Activated naive CD4-positive, alpha-beta T cell treated with anti-CD3 and anti-CD28 coated beads for 36 hours (primary cell): ENCODE results near the gene CD302. TPM values are rescaled to one million over a fixed set of nuclear protein-coding genes. Genes with fewer than 3 reads are reported as not detected.
"Not testable (repeated sequence)": the region's sequence is repeated elsewhere in the genome, so short reads cannot be mapped to it uniquely, and the experiment has no call there.

Experiments
- CTCF ChIA-PET: fragments of 350-600 bp; sonication (Branson Sonifier 250); formaldehyde crosslinking; loops from one replicate; lab custom pipeline; 2021; ENCODE audit warnings: antibody characterized with exemption; lab: Charles Lee
- DNase-seq: peaks from one replicate; pipeline ENCODE4 v3.0.0-alpha.2; 2020
- H3K27ac Mint-ChIP-seq: one replicate; pipeline ENCODE4 v1.8.0; 2021; ENCODE audit warnings: mild to moderate bottlenecking, mixed read lengths
- H3K27me3 Mint-ChIP-seq: one replicate; pipeline ENCODE4 v1.8.0; 2021; ENCODE audit warnings: low read depth, mixed read lengths
- H3K36me3 Mint-ChIP-seq: one replicate; pipeline ENCODE4 v1.8.0; 2021; ENCODE audit warnings: low read depth, mixed read lengths
- H3K4me1 Mint-ChIP-seq: one replicate; pipeline ENCODE4 v1.8.0; 2021; ENCODE audit warnings: low read depth, mixed read lengths
- H3K4me3 Mint-ChIP-seq: one replicate; pipeline ENCODE4 v1.8.0; 2021; ENCODE audit warnings: mild to moderate bottlenecking, moderate library complexity, mixed read lengths
- H3K9me3 Mint-ChIP-seq: one replicate; pipeline ENCODE4 v1.8.0; 2021; ENCODE audit warnings: mixed read lengths
- intact Hi-C: fragments of 100-400 bp; cut with micrococcal nuclease; formaldehyde crosslinking; loops from one replicate; pipeline ENCODE4 v1.15.1; 2023
- total RNA-seq, 2 experiments: library from RNA; stranded (reverse); gene quantifications; one replicate each; pipeline ENCODE4 v1.2.3, GENCODE V29; 2021

The CD302 gene
- total RNA-seq, 2 experiments from 2014 or later: 0.35 to 0.48 TPM

DNA sequence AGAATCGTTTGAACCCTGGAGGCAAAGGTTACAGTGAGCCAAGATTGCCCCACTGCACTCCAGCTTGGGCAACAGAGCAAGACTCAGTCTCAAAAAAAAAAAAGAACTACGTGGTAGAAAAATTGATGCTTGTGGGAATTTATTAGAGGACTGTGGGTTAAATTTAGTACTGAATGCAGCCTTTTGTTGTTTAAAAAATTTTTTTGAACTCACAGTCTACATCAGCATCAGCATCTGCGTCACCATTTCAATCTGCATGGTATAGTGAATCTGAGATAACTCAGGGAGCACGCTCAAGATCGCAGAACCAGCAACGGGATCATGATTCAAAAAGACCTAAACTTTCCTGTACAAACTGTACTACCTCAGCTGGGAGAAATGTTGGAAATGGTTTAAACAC is 55.2 kb downstream of the CD302 start:
- H3K9me3 Mint-ChIP-seq: no peaks in the 10 kb centered on the region
- CTCF ChIA-PET: interaction anchor here (1.0 kb wide), 1 partner anchor 8 kb away, joined by 3 read pairs; no protein-coding TSS in a partner anchor
- H3K27ac Mint-ChIP-seq: no peak overlapping the region
- intact Hi-C loops: no loop called here
- H3K36me3 Mint-ChIP-seq: peaks cover 43% of the 10 kb centered on the region
- DNase-seq: no peak
- H3K4me3 Mint-ChIP-seq: no peak overlapping the region
- H3K4me1 Mint-ChIP-seq: peaks cover 17% of the 10 kb centered on the region
- no peaks in the 10 kb centered on the region for H3K27me3 Mint-ChIP-seq

DNA sequence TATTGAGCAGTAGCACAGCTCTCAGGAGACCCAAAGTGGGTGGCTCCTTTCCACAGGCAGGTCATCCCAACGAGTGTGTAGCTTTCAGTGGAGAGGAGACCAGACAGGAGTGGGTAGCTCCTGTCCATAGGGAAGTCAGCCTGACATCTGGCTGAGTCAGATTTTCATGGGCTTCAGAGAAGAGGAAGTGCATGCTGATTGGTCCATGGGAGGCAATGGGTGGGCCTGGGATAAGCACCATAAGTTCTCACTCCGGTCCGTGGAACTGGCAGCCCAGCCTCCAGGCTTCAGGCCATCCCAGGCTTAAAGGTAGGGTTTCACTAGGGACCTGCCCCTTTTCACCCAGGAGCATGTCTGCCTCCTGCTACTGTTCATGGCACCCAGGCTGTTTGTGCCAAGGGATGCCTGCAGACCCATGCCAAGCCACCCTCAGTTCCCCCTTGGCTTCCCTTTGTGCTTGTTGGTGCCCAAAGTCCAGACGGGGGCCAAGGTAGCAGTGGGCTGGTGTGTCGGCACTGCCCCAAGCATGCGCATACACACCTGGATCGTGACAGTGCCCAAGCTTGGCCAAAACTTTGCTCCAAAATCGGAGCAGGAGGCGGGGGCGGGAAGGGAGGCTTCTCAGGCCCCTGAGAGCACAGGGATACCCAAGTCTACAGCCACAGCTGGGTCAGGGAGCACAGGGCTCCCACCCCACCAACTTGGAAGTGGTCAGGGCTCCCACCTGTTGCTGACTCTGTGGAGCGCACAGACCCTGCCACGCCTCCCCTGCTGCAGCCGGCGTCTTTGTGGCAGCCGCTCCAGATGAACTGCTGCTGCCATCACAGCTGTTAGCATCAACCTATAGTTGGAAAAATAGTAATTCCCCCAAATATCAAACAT is 59.3 kb downstream of the CD302 start:
- Mint-ChIP-seq H3K27ac (no peak overlapping the region), H3K27me3 (no peaks in the 10 kb centered on the region), H3K9me3 (no peaks in the 10 kb centered on the region), H3K36me3 (peaks cover 48% of the 10 kb centered on the region), H3K4me3 (no peak overlapping the region), H3K4me1 (peaks cover 31% of the 10 kb centered on the region)
- CTCF ChIA-PET: no interaction called here
- no peak for DNase-seq
- intact Hi-C loops: no loop called here

DNA sequence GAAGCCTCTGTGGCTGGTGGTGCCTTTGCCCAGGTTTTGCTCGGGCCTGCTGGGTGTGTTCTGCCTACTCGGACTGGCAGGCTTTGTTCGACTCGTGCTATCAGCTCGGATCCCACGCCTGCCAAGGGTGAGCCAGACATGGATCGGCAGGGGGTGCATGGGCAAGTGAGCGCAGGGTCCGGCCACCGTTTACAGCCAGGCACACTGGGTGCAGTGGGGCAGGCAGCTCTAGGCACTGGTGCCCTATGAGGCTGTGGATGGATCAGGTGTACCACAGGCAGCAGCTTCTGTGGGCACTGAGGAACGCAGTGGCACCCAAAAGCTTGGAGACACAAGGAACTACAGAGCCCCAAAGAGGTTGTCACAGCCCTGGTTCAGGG is 60.1 kb downstream of the CD302 start:
- H3K36me3 Mint-ChIP-seq: peaks cover 49% of the 10 kb centered on the region
- CTCF ChIA-PET: no interaction called here

DNA sequence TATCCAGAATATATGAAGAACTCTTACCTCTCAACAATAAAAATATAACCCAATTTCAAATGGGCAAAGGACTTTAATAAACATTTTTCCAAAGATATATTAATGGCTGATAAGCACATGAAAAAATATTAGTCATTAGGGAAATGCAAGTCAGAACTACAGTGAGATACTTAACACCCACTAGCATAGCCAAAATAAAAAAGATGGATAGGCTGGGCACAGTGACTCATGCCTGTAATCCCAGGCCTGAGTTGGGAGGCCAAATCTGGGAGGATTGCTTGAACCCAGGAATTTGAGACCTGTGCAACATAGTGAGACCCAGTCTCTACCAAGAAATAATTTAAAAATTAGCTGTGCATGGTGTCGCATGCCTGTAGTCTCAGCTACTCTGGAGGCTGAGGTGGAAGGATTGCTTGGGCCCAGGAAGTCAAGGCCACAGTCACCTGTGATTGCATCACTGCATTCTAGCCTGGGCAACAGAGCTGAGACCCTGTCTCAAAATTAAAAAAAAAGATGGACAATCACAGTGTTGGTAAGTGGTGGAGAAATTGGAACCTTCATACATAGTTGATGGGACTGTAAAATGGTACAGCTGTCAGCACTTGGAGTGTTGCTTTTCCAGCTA is 60.6 kb downstream of the CD302 start:
- Mint-ChIP-seq H3K27ac (no peak overlapping the region), H3K9me3 (no peaks in the 10 kb centered on the region), H3K4me3 (no peak overlapping the region), H3K27me3 (no peaks in the 10 kb centered on the region), H3K36me3 (peaks cover 45% of the 10 kb centered on the region), H3K4me1 (peaks cover 34% of the 10 kb centered on the region)
- CTCF ChIA-PET: no interaction called here
- no peak for DNase-seq
- intact Hi-C loops: no loop called here

More for the DNA sequence above, 60.1 kb downstream of the CD302 start:
- intact Hi-C loops: no loop called here
- no peaks in the 10 kb centered on the region for H3K9me3 Mint-ChIP-seq
- no peak for DNase-seq
- no peak overlapping the region for H3K4me3 Mint-ChIP-seq
- H3K27ac Mint-ChIP-seq: no peak overlapping the region
- H3K27me3 Mint-ChIP-seq: no peaks in the 10 kb centered on the region
- H3K4me1 Mint-ChIP-seq: peaks cover 34% of the 10 kb centered on the region

DNA sequence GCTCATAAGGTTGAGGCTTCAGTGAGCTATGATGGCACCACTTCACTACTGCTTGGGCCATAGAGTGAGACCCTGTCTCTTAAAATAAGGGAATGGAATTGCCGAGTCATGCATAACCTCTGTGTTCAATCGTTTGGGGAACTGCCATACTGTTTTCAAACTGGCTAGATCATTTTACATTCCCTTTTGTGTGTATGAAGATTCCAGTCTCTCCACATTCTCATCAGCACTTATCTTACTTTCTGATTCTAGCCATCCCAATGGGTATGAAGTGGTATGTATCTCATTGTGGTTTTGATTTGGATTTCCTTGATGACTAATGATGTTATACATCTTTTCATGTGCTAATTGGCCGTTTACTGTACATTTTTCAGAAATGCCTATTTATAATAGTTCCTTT is 62.0 kb downstream of the CD302 start:
- Mint-ChIP-seq H3K27me3 (no peaks in the 10 kb centered on the region), H3K4me1 (peaks cover 34% of the 10 kb centered on the region), H3K36me3 (peaks cover 45% of the 10 kb centered on the region), H3K27ac (peak overlapping the region; percentile 28), H3K9me3 (no peaks in the 10 kb centered on the region), H3K4me3 (no peak overlapping the region)
- intact Hi-C loops: no loop called here
- DNase-seq: no peak
- CTCF ChIA-PET: no interaction called here

DNA sequence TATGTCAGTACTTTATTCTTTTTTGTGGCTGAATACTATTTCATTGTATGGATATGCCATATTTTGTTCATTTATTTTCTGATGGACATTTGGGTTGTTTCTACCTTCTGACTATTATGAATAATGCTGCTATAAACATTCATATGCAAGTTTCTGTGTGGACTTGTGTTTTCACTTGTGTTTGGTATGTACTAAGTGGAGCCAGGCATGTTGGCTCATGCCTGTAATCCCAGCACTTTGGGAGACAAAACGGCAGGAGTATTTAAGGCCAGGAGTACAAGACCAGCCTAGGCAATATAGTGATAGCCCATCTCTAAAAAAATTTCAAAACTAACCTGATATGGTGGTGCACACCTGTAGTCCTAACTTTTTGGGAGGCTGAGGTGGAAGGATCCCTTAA is 62.4 kb downstream of the CD302 start:
- no peaks in the 10 kb centered on the region for H3K27me3 Mint-ChIP-seq
- peak overlapping the region; percentile 28 for H3K27ac Mint-ChIP-seq
- intact Hi-C loops: no loop called here
- peaks cover 33% of the 10 kb centered on the region for H3K4me1 Mint-ChIP-seq
- no peak overlapping the region for H3K4me3 Mint-ChIP-seq
- CTCF ChIA-PET: interaction anchor here (1.5 kb wide), 1 partner anchor 20 kb away, joined by 3 read pairs; no protein-coding TSS in a partner anchor
- no peak for DNase-seq
- H3K9me3 Mint-ChIP-seq: no peaks in the 10 kb centered on the region
- H3K36me3 Mint-ChIP-seq: peaks cover 48% of the 10 kb centered on the region

DNA sequence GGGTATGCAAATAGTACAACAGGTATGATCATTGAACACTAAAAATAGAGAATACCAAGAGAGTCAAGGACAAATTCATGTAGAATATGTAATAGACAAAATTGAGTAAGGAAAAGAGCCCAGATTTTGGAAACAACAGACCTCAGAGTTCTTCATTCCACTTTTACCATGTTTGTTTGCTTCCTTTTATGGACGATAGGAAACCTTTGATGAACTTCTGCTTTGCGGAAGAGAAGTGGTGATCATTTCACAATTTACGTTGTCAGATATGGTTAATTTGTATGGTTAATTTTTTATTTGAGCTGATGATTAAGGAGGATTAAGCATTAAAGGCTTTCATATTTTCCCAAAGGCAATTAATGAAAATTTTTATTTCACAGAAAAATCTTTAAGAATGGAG is 69.4 kb downstream of the CD302 start:
- H3K36me3 Mint-ChIP-seq: peaks cover 49% of the 10 kb centered on the region
- H3K27ac Mint-ChIP-seq: no peak overlapping the region
- intact Hi-C loops: no loop called here
- CTCF ChIA-PET: interaction anchor here (1.4 kb wide), 1 partner anchor 11 kb away, joined by 5 read pairs; no protein-coding TSS in a partner anchor
- H3K27me3 Mint-ChIP-seq: no peaks in the 10 kb centered on the region
- no peak for DNase-seq
- H3K9me3 Mint-ChIP-seq: peaks cover 12% of the 10 kb centered on the region
- H3K4me3 Mint-ChIP-seq: no peak overlapping the region
- peaks cover 46% of the 10 kb centered on the region for H3K4me1 Mint-ChIP-seq

DNA sequence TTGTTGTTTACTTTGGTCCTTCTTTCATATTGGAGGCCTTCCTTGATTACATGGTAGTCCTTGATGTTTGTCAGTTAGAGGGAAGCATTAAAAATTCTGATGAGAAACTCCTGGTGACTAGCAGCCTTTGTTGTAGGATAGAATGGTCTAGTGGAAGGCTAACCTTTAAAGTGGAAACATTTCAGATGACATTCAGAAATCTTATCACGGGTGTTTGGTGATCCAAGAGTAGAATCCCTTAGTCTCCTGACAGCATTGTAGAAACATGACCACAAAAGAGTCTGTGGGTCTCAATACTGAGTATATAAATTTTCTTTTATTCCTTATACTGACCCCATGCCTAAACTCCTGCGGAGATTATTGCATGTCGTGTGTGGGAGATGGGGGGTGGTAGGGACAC is 72.3 kb downstream of the CD302 start:
- peak overlapping the region; percentile 6 for H3K27ac Mint-ChIP-seq
- H3K27me3 Mint-ChIP-seq: no peaks in the 10 kb centered on the region
- no peak for DNase-seq
- intact Hi-C loops: no loop called here
- H3K4me1 Mint-ChIP-seq: peaks cover 69% of the 10 kb centered on the region
- CTCF ChIA-PET: no interaction called here
- H3K9me3 Mint-ChIP-seq: peaks cover 12% of the 10 kb centered on the region
- H3K4me3 Mint-ChIP-seq: no peak overlapping the region
- peaks cover 37% of the 10 kb centered on the region for H3K36me3 Mint-ChIP-seq

DNA sequence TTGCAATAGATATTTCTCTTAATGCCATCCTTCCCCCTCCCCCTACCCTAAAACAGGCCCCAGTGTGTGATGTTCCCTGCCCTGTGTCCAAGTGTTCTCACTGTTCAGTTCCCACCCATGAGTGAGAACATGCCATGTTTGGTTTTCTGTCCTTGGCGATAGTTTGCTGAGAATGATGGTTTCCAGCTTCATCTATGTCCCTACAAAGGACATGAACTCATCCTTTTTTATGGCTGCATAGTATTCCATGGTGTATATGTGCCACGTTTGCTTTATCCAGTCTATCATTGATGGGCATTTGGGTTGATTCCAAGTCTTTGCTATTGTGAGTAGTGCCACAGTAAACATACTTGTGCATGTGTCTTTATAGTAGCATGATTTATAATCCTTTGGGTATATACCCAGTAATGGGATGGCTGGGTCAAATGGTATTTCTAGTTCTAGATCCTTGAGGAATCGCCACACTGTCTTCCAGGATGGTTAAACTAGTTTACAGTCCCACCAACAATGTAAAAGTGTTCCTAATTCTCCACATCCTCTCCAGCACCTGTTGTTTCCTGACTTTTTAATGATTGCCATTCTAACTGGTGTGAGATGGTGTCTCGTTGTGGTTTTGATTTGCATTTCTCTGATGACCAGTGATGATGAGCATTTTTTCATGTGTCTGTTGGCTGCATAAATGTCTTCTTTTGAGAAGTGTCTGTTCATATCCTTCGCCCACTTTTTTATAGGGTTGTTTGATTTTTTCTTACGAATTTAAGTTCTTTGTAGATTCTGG is 73.0 kb downstream of the CD302 start:
- H3K27me3 Mint-ChIP-seq, DNase-seq, intact Hi-C loops, CTCF ChIA-PET, H3K4me3 Mint-ChIP-seq: not testable (repeated sequence)
- Mint-ChIP-seq H3K27ac (peak overlapping the region; percentile 21), H3K4me1 (peaks cover 75% of the 10 kb centered on the region), H3K36me3 (peaks cover 38% of the 10 kb centered on the region), H3K9me3 (peaks cover 12% of the 10 kb centered on the region)

DNA sequence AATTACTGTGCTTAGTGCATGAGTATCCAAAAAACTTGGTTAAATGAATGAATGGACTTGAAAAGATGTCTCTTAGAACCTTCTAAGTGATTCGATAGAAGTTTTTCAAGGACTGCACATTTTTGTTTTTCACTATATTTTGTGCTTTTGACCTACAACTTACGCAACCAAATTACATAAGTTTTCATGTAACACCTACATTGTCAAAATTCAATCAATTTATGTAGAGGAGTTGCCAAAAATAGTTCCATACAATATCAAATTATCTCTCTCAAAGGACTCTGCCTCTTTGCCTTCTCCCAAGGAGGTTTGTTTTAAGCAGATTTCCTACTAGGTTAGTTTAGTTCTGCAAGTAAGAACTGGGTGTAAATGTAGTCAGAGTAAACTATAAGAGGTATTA is 75.4 kb downstream of the CD302 start:
- intact Hi-C loops: no loop called here
- peaks cover 43% of the 10 kb centered on the region for H3K36me3 Mint-ChIP-seq
- CTCF ChIA-PET: no interaction called here
- no peak overlapping the region for H3K4me3 Mint-ChIP-seq
- peaks cover 78% of the 10 kb centered on the region for H3K4me1 Mint-ChIP-seq
- H3K27me3 Mint-ChIP-seq: no peaks in the 10 kb centered on the region
- peaks cover 12% of the 10 kb centered on the region for H3K9me3 Mint-ChIP-seq
- no peak for DNase-seq
- H3K27ac Mint-ChIP-seq: no peak overlapping the region

DNA sequence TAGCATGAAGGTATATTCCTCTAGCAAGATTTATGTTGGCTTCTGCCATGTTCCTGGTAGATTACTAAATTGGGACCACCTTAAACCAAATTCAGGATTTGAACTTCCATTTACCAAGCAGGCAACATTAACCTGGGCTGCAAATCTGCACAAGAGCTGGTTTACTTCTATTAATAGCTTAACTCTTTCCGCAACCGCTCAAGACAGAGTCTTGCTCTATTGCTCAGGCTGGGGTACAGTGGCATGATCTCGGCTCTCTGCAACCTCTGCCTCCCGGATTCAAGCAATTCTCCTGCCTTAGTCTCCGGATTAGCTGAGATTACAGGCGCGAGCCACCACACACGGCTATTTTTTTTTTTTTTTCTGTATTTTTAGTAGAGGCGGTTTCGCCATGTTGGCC is 77.3 kb downstream of the CD302 start:
- DNase-seq: no peak
- H3K4me3 Mint-ChIP-seq: no peak overlapping the region
- intact Hi-C loops: no loop called here
- peaks cover 12% of the 10 kb centered on the region for H3K9me3 Mint-ChIP-seq
- CTCF ChIA-PET: no interaction called here
- no peak overlapping the region for H3K27ac Mint-ChIP-seq
- H3K36me3 Mint-ChIP-seq: peaks cover 48% of the 10 kb centered on the region
- H3K4me1 Mint-ChIP-seq: peaks cover 80% of the 10 kb centered on the region
- no peaks in the 10 kb centered on the region for H3K27me3 Mint-ChIP-seq
